Liver (tissue), 9 donors: ENCODE measurements around the gene HIBADH. TPM values are rescaled to one million over a fixed set of nuclear protein-coding genes. Genes with fewer than 3 reads are reported as not detected.

Source experiments
- DNase-seq: peaks from one replicate; pipeline ENCODE4 v3.0.0-alpha.2; 2017; ENCODE audit warnings: low spot score
- H3K27ac ChIP-seq, 2 donors: one replicate each; pipeline ENCODE4 v1.7.0; 2013; ENCODE audit warnings: inconsistent platforms in 2 of 2, low read length in 2 of 2, control low read depth in 1 of 2, low read depth in 1 of 2, mild to moderate bottlenecking in 1 of 2
- H3K27me3 ChIP-seq, 4 donors: one replicate each; pipeline versions ENCODE4 v1.6.1 to v1.7.0; 2013; ENCODE audit warnings: low read length in 3 of 4, inconsistent platforms in 1 of 4, mild to moderate bottlenecking in 1 of 4, moderate library complexity in 1 of 4; ENCODE audit not compliant: control insufficient read depth in 4 of 4, insufficient read depth in 4 of 4
- H3K36me3 ChIP-seq, 4 donors: one replicate each; pipeline versions ENCODE4 v1.6.1 to v1.7.0; 2013; ENCODE audit warnings: low read length in 3 of 4, mild to moderate bottlenecking in 3 of 4, low read depth in 1 of 4, moderate library complexity in 1 of 4; ENCODE audit not compliant: control insufficient read depth in 4 of 4, insufficient read depth in 3 of 4
- H3K4me1 ChIP-seq, 4 donors: one replicate each; pipeline versions ENCODE4 v1.6.1 to v1.7.0; 2013; ENCODE audit warnings: low read length in 3 of 4, mild to moderate bottlenecking in 3 of 4, moderate library complexity in 1 of 4; ENCODE audit not compliant: control insufficient read depth in 4 of 4, insufficient read depth in 4 of 4
- H3K4me3 ChIP-seq, 3 donors: one replicate each; pipeline versions ENCODE4 v1.6.1 to v1.7.0; 2013; ENCODE audit warnings: low read length in 3 of 3, control low read depth in 1 of 3, low read depth in 1 of 3, mild to moderate bottlenecking in 1 of 3
- H3K9ac ChIP-seq, 2 donors: one replicate each; pipeline ENCODE4 v1.7.0; 2013; ENCODE audit warnings: low read length in 2 of 2, mild to moderate bottlenecking in 2 of 2, moderate library complexity in 2 of 2, control low read depth in 1 of 2, low read depth in 1 of 2
- H3K9me3 ChIP-seq, 4 donors: one replicate each; pipeline versions ENCODE4 v1.6.1 to v1.7.0; 2013; ENCODE audit warnings: low read length in 3 of 4; ENCODE audit not compliant: control insufficient read depth in 4 of 4
- CTCF ChIP-seq: fragments of 150-350 bp; IDR thresholded peaks from 2 replicates; pipeline ENCODE4 v1.5.1; 2017; ENCODE audit warnings: improper control_type of control experiment, low read depth, low read length; ENCODE audit not compliant: missing input control
- EGR1 ChIP-seq, 2 donors: IDR thresholded peaks; 2 replicates each; pipeline ENCODE4 v1.6.1; 2016 to 2018; ENCODE audit warnings: antibody characterized with exemption in 2 of 2, low read depth in 2 of 2
- FOXA1 ChIP-seq: IDR thresholded peaks from 2 replicates; pipeline ENCODE4 v1.6.1; 2016; ENCODE audit warnings: antibody characterized with exemption
- FOXA2 ChIP-seq: IDR thresholded peaks from 2 replicates; pipeline ENCODE4 v1.6.1; 2016; ENCODE audit warnings: antibody characterized with exemption
- HNF4A ChIP-seq, 2 donors: conservative IDR thresholded peaks; 2 replicates each; pipeline ENCODE4 v1.6.1; 2016; ENCODE audit warnings: antibody characterized with exemption in 2 of 2, mild to moderate bottlenecking in 2 of 2
- HNF4G ChIP-seq: IDR thresholded peaks from 2 replicates; pipeline ENCODE4 v1.6.1; 2016; ENCODE audit warnings: antibody characterized with exemption
- JUND ChIP-seq, 2 donors: IDR thresholded peaks; 2 replicates each; pipeline ENCODE4 v1.6.1; 2016; ENCODE audit warnings: antibody characterized with exemption in 2 of 2
- NR2F2 ChIP-seq: IDR thresholded peaks from 2 replicates; pipeline ENCODE4 v1.6.1; 2016; ENCODE audit warnings: antibody characterized with exemption
- RAD21 ChIP-seq, 2 donors: IDR thresholded peaks; 2 replicates each; pipeline ENCODE4 v1.6.1; 2016; ENCODE audit warnings: antibody characterized with exemption in 2 of 2, mild to moderate bottlenecking in 2 of 2
- REST ChIP-seq: IDR thresholded peaks from 2 replicates; pipeline ENCODE4 v1.6.1; 2016; ENCODE audit warnings: antibody characterized with exemption, mild to moderate bottlenecking
- RXRA ChIP-seq, 2 donors: IDR thresholded peaks; 2 replicates each; pipeline ENCODE4 v1.6.1; 2017 to 2018; ENCODE audit warnings: antibody characterized with exemption in 2 of 2, mild to moderate bottlenecking in 1 of 2
- TAF1 ChIP-seq: conservative IDR thresholded peaks from 2 replicates; pipeline ENCODE4 v1.6.1; 2016; ENCODE audit warnings: antibody characterized with exemption, mild to moderate bottlenecking
- ZBTB33 ChIP-seq: IDR thresholded peaks from 2 replicates; pipeline ENCODE4 v1.6.1; 2016; ENCODE audit warnings: antibody characterized with exemption
- WGBS: extraction: QIAGEN DNeasy Blood & Tissue Kit; methylation state at CpG from one replicate; pipeline ENCODE4 v1.1.7; 2013; 5-methylcytosine and 5-hydroxymethylcytosine counted together
- polyA plus RNA-seq, 2 donors: library from polyadenylated mRNA; stranded (reverse) in 1 of 2; unstranded in 1 of 2; fragments of 200-250 nt in 1 of 2; fragments of >200 nt in 1 of 2; fragmentation: Nextera tagmentation in 1 of 2; extraction: Ambion mirVana in 1 of 2; gene quantifications; one replicate each; pipeline versions ENCODE4 v1.2.1 to v1.2.3, GENCODE V29; 2013 to 2015
- total RNA-seq, 2 donors: library from RNA; depleted of rRNA; stranded (reverse); fragments of >200 nt; gene quantifications; one replicate each; pipeline ENCODE4 v1.2.3, GENCODE V29; 2014
- TF ChIP-seq, protein P1 (sequence below): IDR thresholded peaks from 2 replicates; pipeline ENCODE4 v1.6.1; 2016; ENCODE audit warnings: antibody characterized with exemption
- TF ChIP-seq, protein P2 (sequence below): IDR thresholded peaks from 2 replicates; pipeline ENCODE4 v1.6.1; 2016; ENCODE audit warnings: antibody characterized with exemption
- donor health status: healthy.
- donor health status: healthy.
- donor health status: healthy.
- donor health status: healthy.
- donor health status: healthy.

Gene HIBADH
- total and polyA plus RNA-seq, 4 donors: 27.7 to 78.9 (median 58.2) TPM

DNA sequence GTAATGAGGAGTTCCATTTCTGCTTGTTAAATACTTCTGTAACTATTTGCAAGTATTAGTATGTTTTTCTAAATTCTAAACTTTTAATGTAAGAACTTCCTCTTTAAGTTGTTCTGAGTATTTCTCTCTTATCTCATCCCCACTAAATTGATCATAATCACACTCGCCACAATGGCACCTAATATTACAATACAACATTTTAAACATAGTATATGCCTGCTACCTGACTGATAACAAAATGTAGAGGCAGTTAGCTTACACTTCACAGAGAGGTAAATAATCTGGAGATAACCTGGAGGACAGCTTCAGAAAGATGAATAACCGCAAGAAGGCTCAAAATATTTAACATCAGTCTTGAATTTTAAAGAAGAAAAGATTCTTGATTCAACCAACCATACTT, 48.6 kb downstream of the HIBADH start:
- DNase-seq: no peak
- no peak for TF ChIP-seq EGR1 (IDR thresholded peaks at IDR 0.05; ENCODE audit: low read depth in 2 of 2)
- TF ChIP-seq REST: no peak
- TF ChIP-seq ZBTB33: no peak
- no peak for TF ChIP-seq TAF1
- no peak for TF ChIP-seq HNF4A (conservative IDR thresholded peaks at IDR 0.05)
- no peak for TF ChIP-seq CTCF
- TF ChIP-seq FOXA2: no peak
- TF ChIP-seq RAD21 (IDR thresholded peaks at IDR 0.05): no peak
- TF ChIP-seq, protein P1, sequence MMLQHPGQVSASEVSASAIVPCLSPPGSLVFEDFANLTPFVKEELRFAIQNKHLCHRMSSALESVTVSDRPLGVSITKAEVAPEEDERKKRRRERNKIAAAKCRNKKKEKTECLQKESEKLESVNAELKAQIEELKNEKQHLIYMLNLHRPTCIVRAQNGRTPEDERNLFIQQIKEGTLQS: no peak
- TF ChIP-seq JUND (IDR thresholded peaks at IDR 0.05): no peak
- TF ChIP-seq, protein P2, sequence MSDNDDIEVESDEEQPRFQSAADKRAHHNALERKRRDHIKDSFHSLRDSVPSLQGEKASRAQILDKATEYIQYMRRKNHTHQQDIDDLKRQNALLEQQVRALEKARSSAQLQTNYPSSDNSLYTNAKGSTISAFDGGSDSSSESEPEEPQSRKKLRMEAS: no peak
- TF ChIP-seq NR2F2: no peak
- TF ChIP-seq HNF4G: no peak
- TF ChIP-seq RXRA (IDR thresholded peaks at IDR 0.05): no peak
- no peak for TF ChIP-seq FOXA1
- 91% methylated on average over 2 of the region's 2 CpGs for WGBS

GRCh38 chr7:27611059-27611458, 51.6 kb downstream of the HIBADH start:
- H3K4me3 ChIP-seq: no peak overlapping the region
- TF ChIP-seq CTCF (no peak), HNF4G (no peak), EGR1 (IDR thresholded peaks at IDR 0.05; ENCODE audit: low read depth in 2 of 2) (no peak), HNF4A (conservative IDR thresholded peaks at IDR 0.05) (no peak), NR2F2 (no peak)
- TF ChIP-seq, protein P1: no peak
- H3K9me3 ChIP-seq: no peaks in the 10 kb centered on the region
- peaks cover 0 to 3% (median under 1%) of the 10 kb centered on the region in 4 donors for H3K36me3 ChIP-seq
- no peak overlapping the region for H3K27ac ChIP-seq
- no peak overlapping the region for H3K9ac ChIP-seq
- 79% methylated on average over 3 of the region's 3 CpGs for WGBS
- peaks cover 0 to 26% (median 19%) of the 10 kb centered on the region in 4 donors for H3K4me1 ChIP-seq
- no peak for DNase-seq
- no peaks in the 10 kb centered on the region for H3K27me3 ChIP-seq

More for the DNA sequence above, 48.6 kb downstream of the HIBADH start:
- H3K4me1 ChIP-seq: peaks cover 2 to 21% (median 11%) of the 10 kb centered on the region in 4 donors
- peaks cover 0 to 5% (median 0%) of the 10 kb centered on the region in 4 donors for H3K9me3 ChIP-seq
- H3K9ac ChIP-seq: no peak overlapping the region
- H3K4me3 ChIP-seq: no peak overlapping the region
- H3K27me3 ChIP-seq: no peaks in the 10 kb centered on the region
- peaks cover 0 to 3% (median under 1%) of the 10 kb centered on the region in 4 donors for H3K36me3 ChIP-seq
- H3K27ac ChIP-seq: no peak overlapping the region
